ENCODE data around the gene FTH1.

DNA sequence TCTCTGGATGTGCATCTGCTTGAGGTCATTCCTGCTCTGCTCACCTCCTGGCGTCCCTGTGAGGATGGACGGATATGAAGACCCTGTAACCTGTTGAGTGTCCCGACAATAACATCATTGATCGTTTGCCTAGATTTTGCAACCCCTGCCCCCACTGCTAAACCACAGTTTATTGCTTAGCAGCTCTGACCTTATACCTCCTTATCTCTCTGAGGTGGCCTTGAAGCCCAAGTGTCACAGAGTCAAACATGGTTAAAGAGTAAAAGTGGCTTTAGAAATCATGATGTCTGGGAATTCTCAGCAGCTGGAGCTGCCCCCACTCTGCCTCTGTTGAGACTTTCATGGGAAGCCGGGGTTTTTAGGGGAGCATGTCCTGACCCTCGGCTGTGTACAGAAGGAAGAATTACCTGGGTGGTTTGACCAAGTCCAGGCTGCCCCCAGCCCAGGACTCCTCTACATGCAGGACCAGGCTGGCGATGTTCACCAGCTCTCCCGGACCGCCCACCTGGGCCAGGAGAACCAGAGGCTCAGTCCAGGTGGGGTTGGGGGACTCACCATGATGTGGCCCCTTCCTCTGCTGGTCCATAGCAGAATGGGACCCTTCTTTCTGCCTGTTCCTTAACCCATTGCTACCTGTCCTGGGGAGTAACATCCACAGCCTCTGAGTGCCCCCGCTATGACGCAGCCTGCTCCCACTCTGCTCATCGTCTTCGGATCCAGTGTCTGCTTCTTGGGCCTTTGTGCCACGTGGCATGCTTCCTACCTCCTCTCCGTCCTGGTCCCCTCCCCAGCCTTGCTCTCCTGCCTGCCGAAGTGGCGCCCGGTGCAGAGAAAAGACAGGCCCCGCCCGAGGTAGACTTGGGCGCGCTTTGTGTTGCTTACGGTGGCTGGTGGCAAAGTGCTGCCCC, 33.4 kb upstream of the FTH1 start:
- TF ChIP-seq, protein P1, sequence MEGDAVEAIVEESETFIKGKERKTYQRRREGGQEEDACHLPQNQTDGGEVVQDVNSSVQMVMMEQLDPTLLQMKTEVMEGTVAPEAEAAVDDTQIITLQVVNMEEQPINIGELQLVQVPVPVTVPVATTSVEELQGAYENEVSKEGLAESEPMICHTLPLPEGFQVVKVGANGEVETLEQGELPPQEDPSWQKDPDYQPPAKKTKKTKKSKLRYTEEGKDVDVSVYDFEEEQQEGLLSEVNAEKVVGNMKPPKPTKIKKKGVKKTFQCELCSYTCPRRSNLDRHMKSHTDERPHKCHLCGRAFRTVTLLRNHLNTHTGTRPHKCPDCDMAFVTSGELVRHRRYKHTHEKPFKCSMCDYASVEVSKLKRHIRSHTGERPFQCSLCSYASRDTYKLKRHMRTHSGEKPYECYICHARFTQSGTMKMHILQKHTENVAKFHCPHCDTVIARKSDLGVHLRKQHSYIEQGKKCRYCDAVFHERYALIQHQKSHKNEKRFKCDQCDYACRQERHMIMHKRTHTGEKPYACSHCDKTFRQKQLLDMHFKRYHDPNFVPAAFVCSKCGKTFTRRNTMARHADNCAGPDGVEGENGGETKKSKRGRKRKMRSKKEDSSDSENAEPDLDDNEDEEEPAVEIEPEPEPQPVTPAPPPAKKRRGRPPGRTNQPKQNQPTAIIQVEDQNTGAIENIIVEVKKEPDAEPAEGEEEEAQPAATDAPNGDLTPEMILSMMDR (IDR thresholded peaks at IDR 0.05; ENCODE audit: insufficient read depth, low read length, poor library complexity, severe bottlenecking): no peak
- TF ChIP-seq EZH2phosphoT487 (conservative IDR thresholded peaks at IDR 0.05; ENCODE audit: low read length): no peak
